ENCODE measurements around the gene ANKRD44.

Gene ANKRD44

GRCh38 chr2:197137826-197138477 is 172.6 kb downstream of the ANKRD44 start:
- DNase-seq = no peak

- no peak for DNase-seq
Measured at GRCh38 chr2:197137231-197137630, 173.3 kb downstream of the ANKRD44 start.

GRCh38 chr2:197136452-197136851 is 174.1 kb downstream of the ANKRD44 start:
- DNase-seq = no peak

GRCh38 chr2:197135806-197136205 is 174.8 kb downstream of the ANKRD44 start:
- no peak for DNase-seq

GRCh38 chr2:197134206-197134605 is 176.4 kb downstream of the ANKRD44 start:
- no peak for DNase-seq

DNA sequence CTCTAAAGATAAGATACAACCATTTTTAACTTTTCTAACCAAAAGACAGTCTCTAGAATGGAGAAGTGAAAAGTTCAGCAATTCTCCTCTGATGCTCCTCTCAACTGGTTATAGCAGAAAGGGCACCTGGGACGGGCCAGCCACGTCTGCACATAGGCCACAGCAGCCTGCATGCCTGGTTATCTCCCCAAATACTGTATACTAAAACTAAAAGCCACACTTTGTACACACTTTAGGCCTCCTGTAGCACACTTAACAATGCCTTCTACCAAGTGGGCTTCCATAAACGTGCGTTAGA is 179.1 kb downstream of the ANKRD44 start:
- no peak for DNase-seq

GRCh38 chr2:197130318-197130717 is 180.3 kb downstream of the ANKRD44 start:
- DNase-seq = no peak

DNA sequence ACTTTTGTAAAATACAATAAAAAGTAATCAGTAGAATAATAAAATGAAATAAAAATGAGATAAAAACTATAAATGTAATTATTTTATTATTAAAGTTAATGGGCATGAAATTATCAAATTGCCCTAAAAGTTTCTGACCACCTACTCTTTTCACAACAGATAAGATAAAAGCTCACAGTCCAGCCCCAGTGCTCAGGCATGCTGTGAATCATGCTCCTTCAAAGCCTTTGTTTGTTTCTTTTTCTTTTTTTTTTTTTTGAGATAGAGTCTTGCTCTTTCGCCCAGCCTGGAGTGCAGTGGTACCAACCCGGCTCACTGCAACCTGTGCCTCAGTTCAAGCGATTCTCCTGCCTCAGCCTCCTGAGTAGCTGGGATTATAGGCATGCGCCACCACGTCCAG is 181.7 kb downstream of the ANKRD44 start:
- no peak for DNase-seq

DNA sequence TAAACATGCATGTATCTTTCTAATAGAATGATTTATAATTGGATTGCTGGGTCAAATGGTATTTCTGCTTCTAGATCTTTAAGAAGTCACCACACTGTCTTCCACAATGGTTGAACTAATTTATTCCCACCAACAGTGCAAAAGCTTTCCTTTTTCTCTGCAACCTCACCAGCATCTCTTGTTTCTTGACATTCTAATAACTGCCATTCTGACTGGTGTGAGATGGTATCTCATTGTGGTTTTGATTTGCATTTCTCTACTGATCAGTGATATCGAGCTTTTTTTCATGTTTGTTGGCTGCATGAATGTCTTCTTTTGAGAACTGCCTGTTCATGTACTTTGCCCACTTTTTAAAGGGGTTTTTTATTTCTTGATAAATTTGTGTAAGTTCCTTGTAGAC is 182.5 kb downstream of the ANKRD44 start:
- no peak for DNase-seq

DNA sequence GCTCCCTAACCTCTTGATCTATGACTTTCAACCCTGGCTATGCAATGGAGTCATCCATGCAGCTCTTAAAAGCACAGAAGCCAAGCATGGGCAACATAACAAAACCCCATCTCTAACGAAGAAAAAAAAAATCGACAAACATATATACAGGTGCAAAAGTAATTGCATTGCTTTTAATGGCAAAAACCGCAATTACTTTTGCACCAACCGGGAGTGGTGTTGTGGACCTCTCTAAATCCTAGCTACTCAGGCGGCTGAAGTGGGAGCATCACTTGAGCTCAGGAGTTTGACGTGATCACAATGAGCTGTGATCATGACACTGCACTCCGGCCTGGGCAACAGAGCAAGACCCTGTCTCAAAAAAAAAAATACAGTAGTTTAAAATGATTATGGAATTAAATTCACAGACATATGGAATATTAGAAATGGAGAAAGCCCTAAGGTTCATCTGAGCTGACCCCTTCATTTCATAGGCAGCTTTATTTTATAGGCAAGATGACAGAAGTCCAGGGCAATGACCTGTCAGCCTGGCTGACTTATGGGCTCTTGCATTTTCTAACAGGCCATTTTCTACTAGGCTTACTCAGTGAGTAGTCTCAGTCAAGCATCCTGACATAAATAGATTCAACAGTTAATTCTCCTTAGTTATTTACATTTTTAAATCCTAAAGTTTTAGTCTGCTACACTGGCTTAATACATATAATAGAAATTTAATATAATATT is 183.8 kb downstream of the ANKRD44 start:
- DNase-seq = no peak

DNA sequence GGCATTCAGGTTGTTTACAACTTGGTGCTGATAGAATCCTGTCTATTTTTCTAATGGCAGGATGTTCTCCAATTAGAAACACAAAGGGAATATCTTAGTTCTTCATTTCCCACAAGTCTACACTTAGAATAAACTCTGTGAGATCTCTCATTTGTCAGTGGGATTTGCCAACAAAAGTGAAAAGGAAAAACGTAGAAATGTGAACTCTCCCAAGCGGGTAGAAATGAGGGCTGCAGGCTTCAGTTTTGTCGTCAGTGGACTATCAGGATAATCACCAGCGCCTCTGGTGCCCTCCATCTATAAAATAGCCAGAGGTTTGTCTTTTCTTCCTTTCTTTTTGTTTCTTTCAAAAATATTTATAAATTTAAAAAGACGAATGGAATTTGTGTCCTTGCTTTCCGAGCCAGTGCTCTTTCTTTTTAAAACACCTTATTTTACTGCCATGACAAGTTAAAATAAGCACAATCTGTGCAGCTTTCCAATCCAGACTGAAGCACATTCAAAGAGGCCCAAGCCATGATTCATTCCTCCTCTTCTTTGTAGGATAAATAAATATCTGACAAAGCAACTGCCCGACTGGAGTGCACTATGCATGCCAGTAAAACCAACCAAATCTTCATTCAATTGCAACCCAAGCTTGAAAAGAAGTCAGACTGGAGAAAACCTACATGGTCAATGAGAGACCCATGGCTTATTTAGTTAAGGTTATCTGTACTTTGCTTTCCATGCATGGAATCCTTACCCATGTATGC is 185.8 kb downstream of the ANKRD44 start:
- no peak for DNase-seq

- no peak for DNase-seq
Measured at GRCh38 chr2:197122821-197123220, 187.8 kb downstream of the ANKRD44 start.

GRCh38 chr2:197121756-197122385 is 188.7 kb downstream of the ANKRD44 start:
- DNase-seq = no peak

- DNase-seq = no peak
Measured at GRCh38 chr2:197121255-197121654, 189.3 kb downstream of the ANKRD44 start.

GRCh38 chr2:197116306-197116879 is 194.2 kb downstream of the ANKRD44 start:
- no peak for DNase-seq

GRCh38 chr2:197115325-197115724 is 195.3 kb downstream of the ANKRD44 start:
- DNase-seq = no peak

- DNase-seq = no peak
Measured at GRCh38 chr2:197113275-197113711, 197.3 kb downstream of the ANKRD44 start.

DNA sequence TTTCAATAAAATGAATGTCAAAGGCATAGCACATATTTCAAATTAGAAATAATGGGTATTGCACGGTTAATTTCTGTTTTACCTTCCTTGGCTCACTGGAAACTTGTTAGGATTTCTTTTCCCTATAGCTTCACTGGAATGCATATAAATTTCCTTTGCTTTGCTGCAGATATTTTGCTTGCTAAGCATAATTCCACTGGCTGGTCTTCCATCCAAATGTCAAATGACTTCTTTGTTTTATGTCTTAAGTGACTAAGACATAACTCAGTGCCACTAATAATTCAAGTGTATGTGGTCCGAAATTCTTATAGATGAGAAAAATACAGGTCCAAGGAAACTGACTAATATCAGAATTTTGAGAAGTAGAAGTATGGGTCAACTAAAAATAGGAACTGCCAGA is 201.3 kb downstream of the ANKRD44 start:
- no peak for DNase-seq

DNA sequence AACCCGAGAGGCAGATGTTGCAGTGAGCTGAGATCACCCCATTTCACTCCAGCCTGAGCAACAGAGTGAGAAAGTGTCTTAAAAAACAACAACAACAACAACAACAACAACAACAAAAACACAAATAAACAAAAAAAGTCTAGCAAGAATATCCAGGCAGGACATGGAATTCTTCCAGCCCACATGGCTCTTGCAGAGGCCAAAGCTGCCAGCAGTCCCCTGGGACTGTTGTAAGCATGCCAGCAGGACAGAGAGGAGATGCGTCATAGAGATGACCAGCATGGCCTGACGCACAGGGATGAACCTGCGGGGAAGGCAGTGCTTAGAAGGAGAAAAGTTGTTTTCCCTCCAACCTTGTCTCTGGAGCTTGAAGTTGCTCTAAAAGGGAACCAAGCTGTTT is 201.8 kb downstream of the ANKRD44 start:
- DNase-seq = no peak

DNA sequence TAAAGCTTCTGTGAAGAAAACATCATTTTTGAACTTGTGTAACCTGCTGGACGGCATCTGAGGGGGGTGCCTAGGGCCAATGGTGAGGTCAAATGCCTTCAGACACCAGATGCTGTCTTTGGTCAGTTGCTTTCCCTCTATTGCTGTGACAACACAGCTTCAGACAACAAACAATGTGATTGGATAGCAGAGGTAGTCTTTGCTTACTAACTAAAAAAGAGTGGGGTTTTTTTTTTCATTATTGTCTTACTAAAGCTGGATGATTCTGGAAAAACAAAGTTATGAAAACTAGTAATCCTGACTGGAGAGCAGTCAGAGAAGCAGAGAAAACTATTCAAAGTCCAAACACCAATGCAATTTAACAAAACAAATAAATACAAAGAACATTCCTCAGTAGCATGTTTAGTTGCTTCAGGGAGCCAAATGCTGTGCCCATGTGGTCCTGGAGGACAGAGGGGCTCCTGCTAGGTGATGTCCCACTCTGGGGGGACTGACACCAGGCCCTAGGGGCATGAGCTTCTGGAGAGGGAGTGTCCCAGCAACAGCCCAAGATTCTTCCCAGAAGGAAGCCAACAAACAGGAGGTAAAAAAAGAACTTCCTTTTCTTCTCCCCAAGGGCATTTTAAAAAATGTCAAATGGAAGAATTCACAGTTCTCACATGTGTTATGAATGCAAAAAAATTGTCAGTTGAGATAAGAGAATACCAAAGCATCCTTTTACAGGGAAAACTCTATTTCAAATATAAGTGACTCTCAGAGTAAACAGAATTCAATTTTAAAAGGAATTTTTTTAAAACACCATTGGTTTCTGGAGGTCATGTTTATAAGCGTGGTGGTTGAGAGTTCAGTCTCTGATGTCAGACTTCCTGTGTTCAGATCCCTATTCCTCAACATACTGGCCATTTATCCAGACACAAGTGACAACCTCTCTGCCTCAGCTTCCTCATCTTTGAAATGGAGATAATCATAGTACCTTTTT is 203.0 kb downstream of the ANKRD44 start:
- DNase-seq = no peak

DNA sequence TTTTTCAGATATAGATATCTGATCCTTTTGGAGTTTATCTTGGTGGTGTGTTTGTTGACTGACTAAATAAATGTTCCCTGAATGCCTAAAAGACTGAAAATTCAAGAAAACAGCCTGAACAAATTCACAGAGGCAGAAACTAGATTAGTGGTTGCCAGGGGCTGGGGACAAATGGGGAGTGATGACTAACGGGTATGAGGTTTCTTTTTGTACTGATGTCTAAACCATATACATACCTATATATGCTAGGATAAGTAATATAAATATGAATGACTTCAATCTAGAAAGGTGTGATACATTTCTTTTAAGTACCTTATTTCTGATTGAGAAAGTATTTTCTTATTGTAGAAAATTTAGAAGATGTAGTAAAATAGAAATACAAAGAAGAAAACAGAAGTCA is 207.2 kb downstream of the ANKRD44 start:
- no peak for DNase-seq

DNA sequence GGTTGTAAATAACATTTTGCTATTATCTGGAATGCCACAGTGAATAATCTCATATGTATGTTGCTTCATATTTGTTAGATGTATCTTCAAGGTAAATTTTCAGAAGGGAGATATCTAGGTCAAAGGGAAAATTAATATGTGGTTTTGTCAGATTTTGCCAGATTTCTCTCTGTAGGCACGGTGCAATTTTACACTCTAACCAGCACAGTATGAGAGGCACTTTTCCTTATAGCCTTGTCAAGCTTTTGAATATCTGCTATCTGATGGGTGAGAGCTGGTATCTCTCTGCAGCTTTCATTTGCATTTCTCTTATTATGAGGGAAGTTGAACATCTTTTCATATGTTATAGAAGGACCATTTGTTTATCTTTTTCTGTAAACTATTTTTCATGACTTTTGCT is 208.3 kb downstream of the ANKRD44 start:
- DNase-seq = no peak

Measured in SIG-M5 (cell line).